ENCODE measurements around the gene RNPS1.

DNA sequence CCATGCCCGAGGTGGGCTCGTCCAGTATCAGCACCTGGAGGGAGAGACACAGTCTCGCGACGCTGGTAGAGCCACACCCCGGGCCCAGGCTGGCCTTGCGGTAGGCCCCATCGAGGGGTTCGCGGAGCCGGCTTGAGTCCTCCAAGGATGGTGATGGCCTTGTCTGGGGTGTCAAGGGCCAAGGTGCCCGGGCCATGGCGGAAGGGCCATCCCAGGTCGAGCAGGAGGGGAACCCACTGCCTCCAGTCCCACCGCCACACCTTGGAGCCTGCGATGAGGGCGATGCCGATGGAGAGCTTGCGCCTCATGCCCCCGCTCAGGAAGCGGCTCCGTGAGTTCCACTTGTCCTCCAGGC lies 29.6 kb upstream of the RNPS1 start:
- no peak for TF ChIP-seq POLR2A (IDR thresholded peaks at IDR 0.05; ENCODE audit: extremely low read depth, insufficient read length)
- no peak for TF ChIP-seq CTCF (IDR thresholded peaks at IDR 0.05; ENCODE audit: low read depth, low read length)
- no peak for TF ChIP-seq MYC (IDR thresholded peaks at IDR 0.05; ENCODE audit: low read depth, low read length)
- TF ChIP-seq MAX (IDR thresholded peaks at IDR 0.05; ENCODE audit: low read depth, low read length): no peak

Measured in NB4 (cell line).